ENCODE measurements around the gene NMBR.

DNA sequence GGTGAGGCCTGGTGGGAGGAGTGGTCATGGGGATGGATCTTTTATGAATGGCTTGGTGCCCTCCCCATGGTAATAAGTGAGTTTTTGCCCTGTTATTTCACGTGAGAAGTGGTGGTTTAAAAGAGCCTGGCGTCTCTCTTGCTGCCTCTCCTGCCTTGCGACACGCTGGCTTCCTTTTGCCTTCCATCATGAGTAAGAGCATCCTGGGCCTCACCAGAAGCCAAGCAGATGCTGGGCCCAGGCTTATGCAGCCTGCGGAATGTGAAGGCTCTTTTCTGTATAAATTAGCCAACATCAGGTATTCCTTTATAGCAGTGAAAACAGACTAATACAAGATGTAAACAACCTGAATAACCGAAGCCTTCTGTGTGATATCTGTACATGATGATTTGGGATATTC lies 27.8 kb upstream of the NMBR start:
- TF ChIP-seq POLR2A (IDR thresholded peaks at IDR 0.05), result no peak
- TF ChIP-seq, protein P1, sequence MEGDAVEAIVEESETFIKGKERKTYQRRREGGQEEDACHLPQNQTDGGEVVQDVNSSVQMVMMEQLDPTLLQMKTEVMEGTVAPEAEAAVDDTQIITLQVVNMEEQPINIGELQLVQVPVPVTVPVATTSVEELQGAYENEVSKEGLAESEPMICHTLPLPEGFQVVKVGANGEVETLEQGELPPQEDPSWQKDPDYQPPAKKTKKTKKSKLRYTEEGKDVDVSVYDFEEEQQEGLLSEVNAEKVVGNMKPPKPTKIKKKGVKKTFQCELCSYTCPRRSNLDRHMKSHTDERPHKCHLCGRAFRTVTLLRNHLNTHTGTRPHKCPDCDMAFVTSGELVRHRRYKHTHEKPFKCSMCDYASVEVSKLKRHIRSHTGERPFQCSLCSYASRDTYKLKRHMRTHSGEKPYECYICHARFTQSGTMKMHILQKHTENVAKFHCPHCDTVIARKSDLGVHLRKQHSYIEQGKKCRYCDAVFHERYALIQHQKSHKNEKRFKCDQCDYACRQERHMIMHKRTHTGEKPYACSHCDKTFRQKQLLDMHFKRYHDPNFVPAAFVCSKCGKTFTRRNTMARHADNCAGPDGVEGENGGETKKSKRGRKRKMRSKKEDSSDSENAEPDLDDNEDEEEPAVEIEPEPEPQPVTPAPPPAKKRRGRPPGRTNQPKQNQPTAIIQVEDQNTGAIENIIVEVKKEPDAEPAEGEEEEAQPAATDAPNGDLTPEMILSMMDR (IDR thresholded peaks at IDR 0.05), result no peak

Data from uterus (tissue), 2 donors.